ENCODE results near the gene SPIRE1.

The SPIRE1 gene

GRCh38 chr18:12430137-12430990 is 227.5 kb downstream of the SPIRE1 start:
- no peak overlapping the region for H3K27ac ChIP-seq
- TF ChIP-seq CTCF (conservative IDR thresholded peaks at IDR 0.05): no peak

DNA sequence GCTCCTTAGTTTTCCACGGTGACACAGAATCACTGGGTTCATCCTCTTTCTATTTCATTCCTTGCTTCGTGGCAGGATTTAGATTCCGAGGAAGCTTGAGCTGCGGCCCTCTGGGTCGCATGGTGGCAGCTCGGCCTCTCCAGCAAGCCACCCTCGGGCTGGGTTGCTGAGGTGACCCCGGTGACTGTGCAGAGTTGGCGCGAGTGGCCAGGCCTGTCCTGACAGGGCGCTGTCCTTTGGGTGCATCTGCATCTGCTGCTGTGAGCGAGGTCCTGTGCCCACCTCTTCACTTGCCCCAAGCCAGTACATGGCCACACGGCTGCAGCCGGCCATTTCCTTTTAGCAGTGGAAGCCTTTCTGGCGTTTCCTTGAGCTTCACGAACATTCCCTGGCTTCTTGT is 228.4 kb downstream of the SPIRE1 start:
- TF ChIP-seq CTCF (conservative IDR thresholded peaks at IDR 0.05): no peak
- no peak overlapping the region for H3K27ac ChIP-seq

GRCh38 chr18:12428923-12429322 is 229.0 kb downstream of the SPIRE1 start:
- no peak overlapping the region for H3K27ac ChIP-seq
- TF ChIP-seq CTCF (conservative IDR thresholded peaks at IDR 0.05): no peak

- no peak for TF ChIP-seq CTCF (conservative IDR thresholded peaks at IDR 0.05)
- H3K27ac ChIP-seq: no peak overlapping the region
These were observed 231.0 kb downstream of the SPIRE1 start for GRCh38 chr18:12426924-12427323.

GRCh38 chr18:12424252-12424651 is 233.7 kb downstream of the SPIRE1 start:
- TF ChIP-seq CTCF (conservative IDR thresholded peaks at IDR 0.05): no peak
- 0 out of 2 replicates have a peak overlapping the region, but pooled peaks have one; percentile 20 for H3K27ac ChIP-seq

DNA sequence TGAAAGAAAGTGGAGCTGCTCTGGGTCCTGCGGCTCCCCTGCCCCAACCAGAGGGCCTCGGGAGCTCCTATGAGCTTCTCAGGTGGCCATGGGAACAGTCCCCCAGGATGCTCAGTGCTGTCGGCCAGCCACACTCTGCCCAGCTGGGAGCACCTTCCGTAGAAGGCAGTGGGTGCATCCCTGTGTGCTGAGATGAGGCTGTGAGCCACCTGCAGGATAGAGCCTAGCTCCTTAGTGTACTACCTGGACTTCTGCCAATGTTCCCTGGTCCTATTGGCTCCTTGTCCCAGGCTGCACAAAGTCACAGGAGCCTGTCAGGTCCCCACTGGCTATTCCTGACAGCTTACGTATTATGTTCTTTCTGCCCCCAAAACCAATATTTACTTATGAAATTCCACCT is 234.1 kb downstream of the SPIRE1 start:
- TF ChIP-seq CTCF (conservative IDR thresholded peaks at IDR 0.05): 0 out of 2 replicates have a peak, but pooled peaks have one; percentile 20
- H3K27ac ChIP-seq: peak overlapping the region; percentile 20; the same call in 1 of the 2 replicates

GRCh38 chr18:12423393-12423792 is 234.5 kb downstream of the SPIRE1 start:
- no peak for TF ChIP-seq CTCF (conservative IDR thresholded peaks at IDR 0.05)
- H3K27ac ChIP-seq: peak overlapping the region; percentile 20; the same call in 1 of the 2 replicates

Measured in VCaP (cell line).